ENCODE results near the gene TMEM272.

The TMEM272 gene

GRCh38 chr13:51782026-51782710 lies 62.8 kb downstream of the TMEM272 start:
- no peak overlapping the region for H3K4me3 ChIP-seq (ENCODE audit: low read length in 2 of 2)
- H3K27ac ChIP-seq (ENCODE audit: low read depth in 2 of 2, low read length in 2 of 2) = no peak overlapping the region
- no peak overlapping the region for H3K9ac ChIP-seq (ENCODE audit: low read depth in 1 of 2, low read length in 2 of 2)
- H3K4me1 ChIP-seq (ENCODE audit: control insufficient read depth in 2 of 2, insufficient read depth in 2 of 2, low read length in 2 of 2) = peaks cover 0 to 25% of the 10 kb centered on the region in 2 donors
- no peaks in the 10 kb centered on the region for H3K27me3 ChIP-seq (ENCODE audit: control insufficient read depth in 2 of 2, insufficient read depth in 2 of 2, low read length in 2 of 2)
- H3K36me3 ChIP-seq (ENCODE audit: control insufficient read depth in 2 of 2, insufficient read depth in 2 of 2, low read length in 2 of 2) = no peaks in the 10 kb centered on the region
- no peaks in the 10 kb centered on the region for H3K9me3 ChIP-seq (ENCODE audit: control insufficient read depth in 2 of 2, low read length in 2 of 2)

- H3K27me3 ChIP-seq (ENCODE audit: control insufficient read depth in 2 of 2, insufficient read depth in 2 of 2, low read length in 2 of 2) = no peaks in the 10 kb centered on the region
These were observed 63.5 kb downstream of the TMEM272 start for GRCh38 chr13:51781246-51782022.

GRCh38 chr13:51780099-51780498 lies 64.9 kb downstream of the TMEM272 start:
- Histone ChIP-seq H3K4me3 (ENCODE audit: low read length in 2 of 2) (no peak overlapping the region), H3K9me3 (ENCODE audit: control insufficient read depth in 2 of 2, low read length in 2 of 2) (no peaks in the 10 kb centered on the region), H3K27me3 (ENCODE audit: control insufficient read depth in 2 of 2, insufficient read depth in 2 of 2, low read length in 2 of 2) (no peaks in the 10 kb centered on the region), H3K36me3 (ENCODE audit: control insufficient read depth in 2 of 2, insufficient read depth in 2 of 2, low read length in 2 of 2) (no peaks in the 10 kb centered on the region), H3K27ac (ENCODE audit: low read depth in 2 of 2, low read length in 2 of 2) (no peak overlapping the region), H3K4me1 (ENCODE audit: control insufficient read depth in 2 of 2, insufficient read depth in 2 of 2, low read length in 2 of 2) (peaks cover 0 to 16% of the 10 kb centered on the region in 2 donors), H3K9ac (ENCODE audit: low read depth in 1 of 2, low read length in 2 of 2) (no peak overlapping the region)

More at GRCh38 chr13:51781246-51782022, 63.5 kb downstream of the TMEM272 start:
- peaks cover 0 to 22% of the 10 kb centered on the region in 2 donors for H3K4me1 ChIP-seq (ENCODE audit: control insufficient read depth in 2 of 2, insufficient read depth in 2 of 2, low read length in 2 of 2)
- no peak overlapping the region for H3K27ac ChIP-seq (ENCODE audit: low read depth in 2 of 2, low read length in 2 of 2)
- no peaks in the 10 kb centered on the region for H3K9me3 ChIP-seq (ENCODE audit: control insufficient read depth in 2 of 2, low read length in 2 of 2)
- H3K4me3 ChIP-seq (ENCODE audit: low read length in 2 of 2) = no peak overlapping the region
- H3K36me3 ChIP-seq (ENCODE audit: control insufficient read depth in 2 of 2, insufficient read depth in 2 of 2, low read length in 2 of 2) = no peaks in the 10 kb centered on the region
- H3K9ac ChIP-seq (ENCODE audit: low read depth in 1 of 2, low read length in 2 of 2) = no peak overlapping the region

GRCh38 chr13:51778392-51778791 lies 66.6 kb downstream of the TMEM272 start:
- Histone ChIP-seq H3K4me1 (ENCODE audit: control insufficient read depth in 2 of 2, insufficient read depth in 2 of 2, low read length in 2 of 2) (peaks cover 0 to 7% of the 10 kb centered on the region in 2 donors), H3K27ac (ENCODE audit: low read depth in 2 of 2, low read length in 2 of 2) (no peak overlapping the region), H3K4me3 (ENCODE audit: low read length in 2 of 2) (no peak overlapping the region), H3K27me3 (ENCODE audit: control insufficient read depth in 2 of 2, insufficient read depth in 2 of 2, low read length in 2 of 2) (no peaks in the 10 kb centered on the region), H3K36me3 (ENCODE audit: control insufficient read depth in 2 of 2, insufficient read depth in 2 of 2, low read length in 2 of 2) (no peaks in the 10 kb centered on the region), H3K9ac (ENCODE audit: low read depth in 1 of 2, low read length in 2 of 2) (no peak overlapping the region), H3K9me3 (ENCODE audit: control insufficient read depth in 2 of 2, low read length in 2 of 2) (no peaks in the 10 kb centered on the region)

GRCh38 chr13:51777921-51778320 lies 67.1 kb downstream of the TMEM272 start:
- H3K4me3 ChIP-seq (ENCODE audit: low read length in 2 of 2) = no peak overlapping the region
- peaks cover 0 to 4% of the 10 kb centered on the region in 2 donors for H3K4me1 ChIP-seq (ENCODE audit: control insufficient read depth in 2 of 2, insufficient read depth in 2 of 2, low read length in 2 of 2)
- no peaks in the 10 kb centered on the region for H3K36me3 ChIP-seq (ENCODE audit: control insufficient read depth in 2 of 2, insufficient read depth in 2 of 2, low read length in 2 of 2)
- H3K9ac ChIP-seq (ENCODE audit: low read depth in 1 of 2, low read length in 2 of 2) = no peak overlapping the region
- H3K27me3 ChIP-seq (ENCODE audit: control insufficient read depth in 2 of 2, insufficient read depth in 2 of 2, low read length in 2 of 2) = no peaks in the 10 kb centered on the region
- H3K27ac ChIP-seq (ENCODE audit: low read depth in 2 of 2, low read length in 2 of 2) = no peak overlapping the region
- no peaks in the 10 kb centered on the region for H3K9me3 ChIP-seq (ENCODE audit: control insufficient read depth in 2 of 2, low read length in 2 of 2)

GRCh38 chr13:51776179-51776578 lies 68.8 kb downstream of the TMEM272 start:
- peaks cover 0 to 3% of the 10 kb centered on the region in 2 donors for H3K36me3 ChIP-seq (ENCODE audit: control insufficient read depth in 2 of 2, insufficient read depth in 2 of 2, low read length in 2 of 2)

GRCh38 chr13:51773515-51773914 lies 71.5 kb downstream of the TMEM272 start:
- H3K27ac ChIP-seq (ENCODE audit: low read depth in 2 of 2, low read length in 2 of 2) = no peak overlapping the region
- H3K4me3 ChIP-seq (ENCODE audit: low read length in 2 of 2) = no peak overlapping the region
- H3K9me3 ChIP-seq (ENCODE audit: control insufficient read depth in 2 of 2, low read length in 2 of 2) = no peaks in the 10 kb centered on the region
- peaks cover 0 to 3% of the 10 kb centered on the region in 2 donors for H3K36me3 ChIP-seq (ENCODE audit: control insufficient read depth in 2 of 2, insufficient read depth in 2 of 2, low read length in 2 of 2)
- H3K4me1 ChIP-seq (ENCODE audit: control insufficient read depth in 2 of 2, insufficient read depth in 2 of 2, low read length in 2 of 2) = no peaks in the 10 kb centered on the region
- H3K9ac ChIP-seq (ENCODE audit: low read depth in 1 of 2, low read length in 2 of 2) = no peak overlapping the region
- no peaks in the 10 kb centered on the region for H3K27me3 ChIP-seq (ENCODE audit: control insufficient read depth in 2 of 2, insufficient read depth in 2 of 2, low read length in 2 of 2)

More at GRCh38 chr13:51776179-51776578, 68.8 kb downstream of the TMEM272 start:
- no peak overlapping the region for H3K4me3 ChIP-seq (ENCODE audit: low read length in 2 of 2)
- H3K27ac ChIP-seq (ENCODE audit: low read depth in 2 of 2, low read length in 2 of 2) = no peak overlapping the region
- H3K9ac ChIP-seq (ENCODE audit: low read depth in 1 of 2, low read length in 2 of 2) = no peak overlapping the region
- H3K9me3 ChIP-seq (ENCODE audit: control insufficient read depth in 2 of 2, low read length in 2 of 2) = no peaks in the 10 kb centered on the region
- no peaks in the 10 kb centered on the region for H3K27me3 ChIP-seq (ENCODE audit: control insufficient read depth in 2 of 2, insufficient read depth in 2 of 2, low read length in 2 of 2)
- no peaks in the 10 kb centered on the region for H3K4me1 ChIP-seq (ENCODE audit: control insufficient read depth in 2 of 2, insufficient read depth in 2 of 2, low read length in 2 of 2)

GRCh38 chr13:51772781-51773180 lies 72.2 kb downstream of the TMEM272 start:
- no peak overlapping the region for H3K4me3 ChIP-seq (ENCODE audit: low read length in 2 of 2)
- H3K9me3 ChIP-seq (ENCODE audit: control insufficient read depth in 2 of 2, low read length in 2 of 2) = no peaks in the 10 kb centered on the region
- no peak overlapping the region for H3K27ac ChIP-seq (ENCODE audit: low read depth in 2 of 2, low read length in 2 of 2)
- no peaks in the 10 kb centered on the region for H3K27me3 ChIP-seq (ENCODE audit: control insufficient read depth in 2 of 2, insufficient read depth in 2 of 2, low read length in 2 of 2)
- no peaks in the 10 kb centered on the region for H3K4me1 ChIP-seq (ENCODE audit: control insufficient read depth in 2 of 2, insufficient read depth in 2 of 2, low read length in 2 of 2)
- H3K9ac ChIP-seq (ENCODE audit: low read depth in 1 of 2, low read length in 2 of 2) = no peak overlapping the region
- peaks cover 0 to 3% of the 10 kb centered on the region in 2 donors for H3K36me3 ChIP-seq (ENCODE audit: control insufficient read depth in 2 of 2, insufficient read depth in 2 of 2, low read length in 2 of 2)

GRCh38 chr13:51772105-51772455 lies 72.9 kb downstream of the TMEM272 start:
- H3K27ac ChIP-seq (ENCODE audit: low read depth in 2 of 2, low read length in 2 of 2) = no peak overlapping the region
- peaks cover 0 to 3% of the 10 kb centered on the region in 2 donors for H3K36me3 ChIP-seq (ENCODE audit: control insufficient read depth in 2 of 2, insufficient read depth in 2 of 2, low read length in 2 of 2)
- H3K4me3 ChIP-seq (ENCODE audit: low read length in 2 of 2) = no peak overlapping the region
- H3K9me3 ChIP-seq (ENCODE audit: control insufficient read depth in 2 of 2, low read length in 2 of 2) = no peaks in the 10 kb centered on the region
- no peaks in the 10 kb centered on the region for H3K27me3 ChIP-seq (ENCODE audit: control insufficient read depth in 2 of 2, insufficient read depth in 2 of 2, low read length in 2 of 2)
- H3K4me1 ChIP-seq (ENCODE audit: control insufficient read depth in 2 of 2, insufficient read depth in 2 of 2, low read length in 2 of 2) = no peaks in the 10 kb centered on the region
- no peak overlapping the region for H3K9ac ChIP-seq (ENCODE audit: low read depth in 1 of 2, low read length in 2 of 2)

- H3K9ac ChIP-seq (ENCODE audit: low read depth in 1 of 2, low read length in 2 of 2) = no peak overlapping the region
- no peaks in the 10 kb centered on the region for H3K9me3 ChIP-seq (ENCODE audit: control insufficient read depth in 2 of 2, low read length in 2 of 2)
- H3K27me3 ChIP-seq (ENCODE audit: control insufficient read depth in 2 of 2, insufficient read depth in 2 of 2, low read length in 2 of 2) = no peaks in the 10 kb centered on the region
- peaks cover 0 to 3% of the 10 kb centered on the region in 2 donors for H3K36me3 ChIP-seq (ENCODE audit: control insufficient read depth in 2 of 2, insufficient read depth in 2 of 2, low read length in 2 of 2)
- H3K27ac ChIP-seq (ENCODE audit: low read depth in 2 of 2, low read length in 2 of 2) = no peak overlapping the region
- H3K4me1 ChIP-seq (ENCODE audit: control insufficient read depth in 2 of 2, insufficient read depth in 2 of 2, low read length in 2 of 2) = no peaks in the 10 kb centered on the region
- H3K4me3 ChIP-seq (ENCODE audit: low read length in 2 of 2) = no peak overlapping the region
These were observed 73.4 kb downstream of the TMEM272 start for GRCh38 chr13:51771418-51772104.

All from mucosa of rectum (tissue), 2 donors.